BE2C (cell line): Measurements from ENCODE around the gene RPH3AL.
"Not testable (repeated sequence)": the region's sequence is repeated elsewhere in the genome, so short reads cannot be mapped to it uniquely, and the experiment has no call there.

ENCODE experiments used
- DNase-seq: peaks from one replicate; pipeline ENCODE4 v3.0.0-alpha.2; 2020
- H3K27me3 ChIP-seq: fragments of 250-450 bp; sonication (Bioruptor Pico); 2 replicates; pipeline ENCODE4 v1.5.1; 2020; ENCODE audit warnings: mild to moderate bottlenecking
- H3K36me3 ChIP-seq: fragments of 250-450 bp; sonication (Bioruptor Pico); 2 replicates; pipeline ENCODE4 v1.5.1; 2020; ENCODE audit warnings: mild to moderate bottlenecking
- H3K4me1 ChIP-seq: fragments of 250-450 bp; sonication (Bioruptor Pico); 2 replicates; pipeline ENCODE4 v1.5.1; 2020
- H3K4me3 ChIP-seq: 2 replicates; pipeline ENCODE4 v1.5.1; 2011; ENCODE audit warnings: low read depth, low read length
- H3K9me3 ChIP-seq: fragments of 250-450 bp; sonication (Bioruptor Pico); 2 replicates; pipeline ENCODE4 v1.5.1; 2020
- TF ChIP-seq, protein P1 (sequence below): IDR thresholded peaks from 2 replicates; pipeline ENCODE4 v1.5.1; 2012; ENCODE audit warnings: mild to moderate bottlenecking, low read depth, low read length

Gene RPH3AL

DNA sequence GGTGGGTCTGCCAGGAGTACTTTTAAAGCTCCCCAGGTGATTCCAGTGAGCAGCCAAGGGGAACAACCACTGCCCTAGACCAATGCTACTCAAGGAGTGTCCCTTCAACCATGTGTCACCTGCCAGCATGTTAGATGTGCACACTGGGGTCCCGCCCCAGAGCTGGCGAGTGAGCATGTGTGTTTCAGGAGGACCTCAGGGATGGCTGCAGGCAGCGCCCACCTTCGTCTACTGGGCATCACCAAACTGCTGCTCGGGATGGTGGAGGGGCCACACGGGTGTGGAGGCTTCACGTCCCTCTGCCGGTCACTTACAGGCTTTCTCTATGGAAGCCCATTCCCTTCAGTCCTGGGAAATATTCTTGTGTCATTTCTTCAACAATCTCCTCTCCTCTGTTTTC, 142.2 kb downstream of the RPH3AL start:
- H3K4me3 ChIP-seq, result no peak overlapping the region

DNA sequence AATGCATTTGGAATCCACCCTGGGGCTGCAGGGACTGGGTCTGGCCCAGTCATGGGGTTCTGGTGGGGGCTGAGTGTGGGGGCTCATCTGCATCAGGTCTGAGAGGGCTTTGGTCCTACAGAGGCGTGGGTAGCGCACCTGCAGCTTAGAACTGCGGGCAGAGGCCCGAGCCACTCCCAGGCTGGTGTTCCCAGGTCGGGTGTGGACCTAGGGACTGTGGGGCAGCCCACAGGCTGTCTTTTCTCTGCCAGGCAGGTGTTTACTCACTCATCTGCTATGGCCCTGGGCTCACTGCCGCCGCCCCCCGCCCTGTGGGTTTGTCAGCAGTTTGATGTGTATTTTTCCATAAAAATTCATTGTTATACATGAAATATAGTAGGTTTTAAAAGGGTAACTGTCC, 144.2 kb downstream of the RPH3AL start:
- H3K27me3 ChIP-seq, result no peaks in the 10 kb centered on the region
- no peak overlapping the region for H3K4me3 ChIP-seq
- H3K4me1 ChIP-seq, result no peaks in the 10 kb centered on the region
- H3K9me3 ChIP-seq, result no peaks in the 10 kb centered on the region
- no peak for DNase-seq
- TF ChIP-seq, protein P1, sequence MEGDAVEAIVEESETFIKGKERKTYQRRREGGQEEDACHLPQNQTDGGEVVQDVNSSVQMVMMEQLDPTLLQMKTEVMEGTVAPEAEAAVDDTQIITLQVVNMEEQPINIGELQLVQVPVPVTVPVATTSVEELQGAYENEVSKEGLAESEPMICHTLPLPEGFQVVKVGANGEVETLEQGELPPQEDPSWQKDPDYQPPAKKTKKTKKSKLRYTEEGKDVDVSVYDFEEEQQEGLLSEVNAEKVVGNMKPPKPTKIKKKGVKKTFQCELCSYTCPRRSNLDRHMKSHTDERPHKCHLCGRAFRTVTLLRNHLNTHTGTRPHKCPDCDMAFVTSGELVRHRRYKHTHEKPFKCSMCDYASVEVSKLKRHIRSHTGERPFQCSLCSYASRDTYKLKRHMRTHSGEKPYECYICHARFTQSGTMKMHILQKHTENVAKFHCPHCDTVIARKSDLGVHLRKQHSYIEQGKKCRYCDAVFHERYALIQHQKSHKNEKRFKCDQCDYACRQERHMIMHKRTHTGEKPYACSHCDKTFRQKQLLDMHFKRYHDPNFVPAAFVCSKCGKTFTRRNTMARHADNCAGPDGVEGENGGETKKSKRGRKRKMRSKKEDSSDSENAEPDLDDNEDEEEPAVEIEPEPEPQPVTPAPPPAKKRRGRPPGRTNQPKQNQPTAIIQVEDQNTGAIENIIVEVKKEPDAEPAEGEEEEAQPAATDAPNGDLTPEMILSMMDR, result no peak
- H3K36me3 ChIP-seq, result no peaks in the 10 kb centered on the region

More for the DNA sequence above, 142.2 kb downstream of the RPH3AL start:
- H3K4me1 ChIP-seq, result no peaks in the 10 kb centered on the region
- TF ChIP-seq, protein P1, result no peak
- H3K36me3 ChIP-seq, result no peaks in the 10 kb centered on the region
- H3K9me3 ChIP-seq, result no peaks in the 10 kb centered on the region
- H3K27me3 ChIP-seq, result no peaks in the 10 kb centered on the region
- no peak for DNase-seq

GRCh38 chr17:207775-208174, 144.8 kb downstream of the RPH3AL start:
- no peak for DNase-seq
- H3K9me3 ChIP-seq, result no peaks in the 10 kb centered on the region
- TF ChIP-seq, protein P1, result no peak
- H3K36me3 ChIP-seq, result no peaks in the 10 kb centered on the region
- no peaks in the 10 kb centered on the region for H3K4me1 ChIP-seq
- no peak overlapping the region for H3K4me3 ChIP-seq
- no peaks in the 10 kb centered on the region for H3K27me3 ChIP-seq

GRCh38 chr17:206941-207560, 145.6 kb downstream of the RPH3AL start:
- Histone ChIP-seq H3K27me3 (no peaks in the 10 kb centered on the region), H3K9me3 (no peaks in the 10 kb centered on the region), H3K4me1 (no peaks in the 10 kb centered on the region), H3K4me3 (no peak overlapping the region), H3K36me3 (no peaks in the 10 kb centered on the region)
- TF ChIP-seq, protein P1, result no peak
- no peak for DNase-seq

DNA sequence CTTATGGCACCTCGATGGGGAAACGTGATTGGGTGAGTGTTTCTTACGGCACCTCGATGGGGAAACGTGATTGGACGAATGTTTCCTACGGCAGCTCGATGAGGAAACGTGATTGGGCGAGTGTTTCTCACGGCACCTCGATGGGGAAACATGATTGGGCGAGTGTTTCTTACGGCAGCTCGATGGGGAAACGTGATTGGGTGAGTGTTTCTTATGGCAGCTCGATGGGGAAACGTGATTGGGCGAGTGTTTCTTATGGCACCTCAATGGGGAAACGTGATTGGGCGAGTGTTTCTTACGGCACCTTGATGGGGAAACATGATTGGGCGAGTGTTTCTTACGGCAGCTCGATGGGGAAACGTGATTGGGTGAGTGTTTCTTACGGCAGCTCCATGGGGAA, 146.1 kb downstream of the RPH3AL start:
- H3K4me1 ChIP-seq, H3K27me3 ChIP-seq, H3K9me3 ChIP-seq, H3K36me3 ChIP-seq, H3K4me3 ChIP-seq, DNase-seq: not testable (repeated sequence)

DNA sequence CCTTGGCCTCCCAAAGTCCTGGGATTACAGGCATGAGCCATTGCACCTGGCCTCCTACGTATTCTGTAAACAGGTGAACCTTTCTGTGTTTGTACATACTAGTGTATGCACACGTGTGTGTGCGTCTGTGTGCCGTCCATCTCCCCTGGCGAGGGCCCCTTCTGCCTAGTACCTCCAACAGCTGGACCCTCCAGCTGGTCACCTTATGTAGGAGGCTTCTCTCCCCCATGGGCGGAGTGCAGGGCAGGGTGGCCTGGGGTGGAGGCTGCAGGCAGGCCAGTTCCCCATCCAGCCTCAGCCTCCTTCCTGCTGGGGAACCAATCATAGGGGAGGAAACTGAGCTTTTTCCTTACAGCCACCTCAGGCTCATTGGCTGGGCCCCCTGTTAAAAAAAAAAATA, 146.8 kb downstream of the RPH3AL start:
- DNase-seq, result no peak
- TF ChIP-seq, protein P1, result no peak
- Histone ChIP-seq H3K36me3 (no peaks in the 10 kb centered on the region), H3K9me3 (no peaks in the 10 kb centered on the region), H3K27me3 (no peaks in the 10 kb centered on the region), H3K4me3 (no peak overlapping the region), H3K4me1 (no peaks in the 10 kb centered on the region)
